ENCODE results near the gene MIOX. TPM values are rescaled to one million over a fixed set of nuclear protein-coding genes. Genes with fewer than 3 reads are reported as not detected.

Gene MIOX
- total and polyA plus RNA-seq, 2 of the 13 experiments (the other 11 are each of a cell fraction or from before 2014, with no cell fraction given): 1.5 to 2.9 TPM

DNA sequence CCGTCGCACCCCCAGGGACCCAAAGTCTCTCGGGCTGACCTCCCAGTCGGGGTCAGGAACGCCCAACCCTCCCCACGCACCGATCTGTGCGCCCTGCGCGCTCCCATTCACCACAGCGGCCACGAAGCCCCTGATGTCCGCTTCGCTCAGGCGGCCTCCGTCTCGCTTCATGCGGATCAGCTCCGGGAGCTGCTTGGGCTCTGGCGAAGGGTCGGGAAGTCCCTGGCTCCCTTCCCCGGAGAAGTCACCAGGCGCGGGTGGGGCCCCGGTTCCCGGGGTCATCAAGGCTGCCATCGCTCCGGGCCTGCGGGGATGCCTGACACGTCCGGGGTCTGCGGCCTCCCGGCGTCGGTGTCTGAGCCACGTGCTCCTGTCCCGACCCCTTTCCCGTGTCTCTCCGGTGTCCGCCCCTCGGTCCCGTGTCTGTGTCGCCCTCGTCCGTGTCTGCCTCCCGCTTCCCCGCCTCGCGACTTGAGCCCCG, 42.8 kb downstream of the MIOX start (continued):
- TF ChIP-seq ZBTB38 (CRISPR knock-in tag; IDR thresholded peaks at IDR 0.05): peak; percentile 71
- TF ChIP-seq, protein P1, sequence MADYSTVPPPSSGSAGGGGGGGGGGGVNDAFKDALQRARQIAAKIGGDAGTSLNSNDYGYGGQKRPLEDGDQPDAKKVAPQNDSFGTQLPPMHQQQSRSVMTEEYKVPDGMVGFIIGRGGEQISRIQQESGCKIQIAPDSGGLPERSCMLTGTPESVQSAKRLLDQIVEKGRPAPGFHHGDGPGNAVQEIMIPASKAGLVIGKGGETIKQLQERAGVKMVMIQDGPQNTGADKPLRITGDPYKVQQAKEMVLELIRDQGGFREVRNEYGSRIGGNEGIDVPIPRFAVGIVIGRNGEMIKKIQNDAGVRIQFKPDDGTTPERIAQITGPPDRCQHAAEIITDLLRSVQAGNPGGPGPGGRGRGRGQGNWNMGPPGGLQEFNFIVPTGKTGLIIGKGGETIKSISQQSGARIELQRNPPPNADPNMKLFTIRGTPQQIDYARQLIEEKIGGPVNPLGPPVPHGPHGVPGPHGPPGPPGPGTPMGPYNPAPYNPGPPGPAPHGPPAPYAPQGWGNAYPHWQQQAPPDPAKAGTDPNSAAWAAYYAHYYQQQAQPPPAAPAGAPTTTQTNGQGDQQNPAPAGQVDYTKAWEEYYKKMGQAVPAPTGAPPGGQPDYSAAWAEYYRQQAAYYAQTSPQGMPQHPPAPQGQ (CRISPR knock-in tag; IDR thresholded peaks at IDR 0.05; ENCODE audit: borderline replicate concordance): 0 out of 2 replicates have a peak, but pooled peaks have one; percentile 9
- no peak for TF ChIP-seq ZNF232 (CRISPR knock-in tag; IDR thresholded peaks at IDR 0.05; ENCODE audit: borderline replicate concordance)
- TF ChIP-seq FOXK1 (CRISPR knock-in tag; IDR thresholded peaks at IDR 0.05; ENCODE audit: borderline replicate concordance, low read depth): no peak
- no peak for TF ChIP-seq LCORL (IDR thresholded peaks at IDR 0.05)
- TF ChIP-seq LCORL (CRISPR knock-in tag; IDR thresholded peaks at IDR 0.05): 0 out of 2 replicates have a peak, but pooled peaks have one; percentile 12
- TF ChIP-seq, protein P2, sequence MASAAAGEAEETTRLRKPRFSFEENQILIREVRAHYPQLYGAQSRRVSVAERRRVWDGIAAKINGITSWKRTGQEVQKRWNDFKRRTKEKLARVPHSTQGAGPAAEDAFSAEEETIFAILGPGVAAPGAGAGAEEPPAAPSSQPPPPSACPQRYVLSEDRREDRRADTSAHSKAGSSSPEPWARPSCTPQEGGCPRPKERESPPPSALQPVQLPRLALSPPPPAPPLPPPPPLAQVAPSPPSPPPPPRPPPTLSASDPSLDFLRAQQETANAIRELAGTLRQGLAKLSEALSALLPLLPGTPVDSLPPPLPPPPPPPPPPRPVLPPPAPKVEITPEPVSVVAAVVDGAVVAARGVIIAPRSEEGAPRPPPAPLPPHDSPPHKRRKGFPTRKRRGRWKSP (CRISPR knock-in tag; IDR thresholded peaks at IDR 0.05): no peak
- TF ChIP-seq PRPF4 (IDR thresholded peaks at IDR 0.05; ENCODE audit: low read depth, low read length, poor library complexity, severe bottlenecking): peak; percentile 66
- TF ChIP-seq MEF2D (CRISPR knock-in tag; IDR thresholded peaks at IDR 0.05): peak; percentile 33; the same call in 1 of the 2 replicates
- 0 out of 2 replicates have a peak, but pooled peaks have one; percentile 12 for TF ChIP-seq ARNT2 (CRISPR knock-in tag; IDR thresholded peaks at IDR 0.05; ENCODE audit: low read depth)
- 0 out of 2 replicates have a peak, but pooled peaks have one; percentile 42 for TF ChIP-seq ZNF850 (CRISPR knock-in tag; conservative IDR thresholded peaks at IDR 0.05)
- TF ChIP-seq ZEB1 (IDR thresholded peaks at IDR 0.05; ENCODE audit: insufficient replicate concordance, low read depth): peak; percentile 8
- TF ChIP-seq, protein P3, sequence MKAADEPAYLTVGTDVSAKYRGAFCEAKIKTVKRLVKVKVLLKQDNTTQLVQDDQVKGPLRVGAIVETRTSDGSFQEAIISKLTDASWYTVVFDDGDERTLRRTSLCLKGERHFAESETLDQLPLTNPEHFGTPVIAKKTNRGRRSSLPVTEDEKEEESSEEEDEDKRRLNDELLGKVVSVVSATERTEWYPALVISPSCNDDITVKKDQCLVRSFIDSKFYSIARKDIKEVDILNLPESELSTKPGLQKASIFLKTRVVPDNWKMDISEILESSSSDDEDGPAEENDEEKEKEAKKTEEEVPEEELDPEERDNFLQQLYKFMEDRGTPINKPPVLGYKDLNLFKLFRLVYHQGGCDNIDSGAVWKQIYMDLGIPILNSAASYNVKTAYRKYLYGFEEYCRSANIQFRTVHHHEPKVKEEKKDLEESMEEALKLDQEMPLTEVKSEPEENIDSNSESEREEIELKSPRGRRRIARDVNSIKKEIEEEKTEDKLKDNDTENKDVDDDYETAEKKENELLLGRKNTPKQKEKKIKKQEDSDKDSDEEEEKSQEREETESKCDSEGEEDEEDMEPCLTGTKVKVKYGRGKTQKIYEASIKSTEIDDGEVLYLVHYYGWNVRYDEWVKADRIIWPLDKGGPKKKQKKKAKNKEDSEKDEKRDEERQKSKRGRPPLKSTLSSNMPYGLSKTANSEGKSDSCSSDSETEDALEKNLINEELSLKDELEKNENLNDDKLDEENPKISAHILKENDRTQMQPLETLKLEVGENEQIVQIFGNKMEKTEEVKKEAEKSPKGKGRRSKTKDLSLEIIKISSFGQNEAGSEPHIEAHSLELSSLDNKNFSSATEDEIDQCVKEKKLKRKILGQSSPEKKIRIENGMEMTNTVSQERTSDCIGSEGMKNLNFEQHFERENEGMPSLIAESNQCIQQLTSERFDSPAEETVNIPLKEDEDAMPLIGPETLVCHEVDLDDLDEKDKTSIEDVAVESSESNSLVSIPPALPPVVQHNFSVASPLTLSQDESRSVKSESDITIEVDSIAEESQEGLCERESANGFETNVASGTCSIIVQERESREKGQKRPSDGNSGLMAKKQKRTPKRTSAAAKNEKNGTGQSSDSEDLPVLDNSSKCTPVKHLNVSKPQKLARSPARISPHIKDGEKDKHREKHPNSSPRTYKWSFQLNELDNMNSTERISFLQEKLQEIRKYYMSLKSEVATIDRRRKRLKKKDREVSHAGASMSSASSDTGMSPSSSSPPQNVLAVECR (CRISPR knock-in tag; IDR thresholded peaks at IDR 0.05; ENCODE audit: borderline replicate concordance): no peak
- peak; percentile 33; the same call in 1 of the 3 replicates for TF ChIP-seq MXI1 (IDR thresholded peaks at IDR 0.05; ENCODE audit: borderline replicate concordance, low read depth, low read length)
- TF ChIP-seq ISL2 (CRISPR knock-in tag; IDR thresholded peaks at IDR 0.05): no peak
- TF ChIP-seq EHMT2 (IDR thresholded peaks at IDR 0.05; ENCODE audit: borderline replicate concordance, low read depth, low read length): no peak
- TF ChIP-seq, protein P4, sequence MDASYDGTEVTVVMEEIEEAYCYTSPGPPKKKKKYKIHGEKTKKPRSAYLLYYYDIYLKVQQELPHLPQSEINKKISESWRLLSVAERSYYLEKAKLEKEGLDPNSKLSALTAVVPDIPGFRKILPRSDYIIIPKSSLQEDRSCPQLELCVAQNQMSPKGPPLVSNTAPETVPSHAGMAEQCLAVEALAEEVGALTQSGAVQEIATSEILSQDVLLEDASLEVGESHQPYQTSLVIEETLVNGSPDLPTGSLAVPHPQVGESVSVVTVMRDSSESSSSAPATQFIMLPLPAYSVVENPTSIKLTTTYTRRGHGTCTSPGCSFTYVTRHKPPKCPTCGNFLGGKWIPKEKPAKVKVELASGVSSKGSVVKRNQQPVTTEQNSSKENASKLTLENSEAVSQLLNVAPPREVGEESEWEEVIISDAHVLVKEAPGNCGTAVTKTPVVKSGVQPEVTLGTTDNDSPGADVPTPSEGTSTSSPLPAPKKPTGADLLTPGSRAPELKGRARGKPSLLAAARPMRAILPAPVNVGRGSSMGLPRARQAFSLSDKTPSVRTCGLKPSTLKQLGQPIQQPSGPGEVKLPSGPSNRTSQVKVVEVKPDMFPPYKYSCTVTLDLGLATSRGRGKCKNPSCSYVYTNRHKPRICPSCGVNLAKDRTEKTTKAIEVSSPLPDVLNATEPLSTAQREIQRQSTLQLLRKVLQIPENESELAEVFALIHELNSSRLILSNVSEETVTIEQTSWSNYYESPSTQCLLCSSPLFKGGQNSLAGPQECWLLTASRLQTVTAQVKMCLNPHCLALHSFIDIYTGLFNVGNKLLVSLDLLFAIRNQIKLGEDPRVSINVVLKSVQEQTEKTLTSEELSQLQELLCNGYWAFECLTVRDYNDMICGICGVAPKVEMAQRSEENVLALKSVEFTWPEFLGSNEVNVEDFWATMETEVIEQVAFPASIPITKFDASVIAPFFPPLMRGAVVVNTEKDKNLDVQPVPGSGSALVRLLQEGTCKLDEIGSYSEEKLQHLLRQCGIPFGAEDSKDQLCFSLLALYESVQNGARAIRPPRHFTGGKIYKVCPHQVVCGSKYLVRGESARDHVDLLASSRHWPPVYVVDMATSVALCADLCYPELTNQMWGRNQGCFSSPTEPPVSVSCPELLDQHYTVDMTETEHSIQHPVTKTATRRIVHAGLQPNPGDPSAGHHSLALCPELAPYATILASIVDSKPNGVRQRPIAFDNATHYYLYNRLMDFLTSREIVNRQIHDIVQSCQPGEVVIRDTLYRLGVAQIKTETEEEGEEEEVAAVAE (CRISPR knock-in tag; IDR thresholded peaks at IDR 0.05; ENCODE audit: borderline replicate concordance): no peak
- no peak for TF ChIP-seq ZNF577 (CRISPR knock-in tag; IDR thresholded peaks at IDR 0.05; ENCODE audit: borderline replicate concordance, low read depth)
